ENCODE data around the gene CTXND1. TPM values are rescaled to one million over a fixed set of nuclear protein-coding genes. Genes with fewer than 3 reads are reported as not detected.
A peak's percentile ranks its signal among the peaks of the same experiment; 100 is the strongest.

The CTXND1 gene
- total RNA-seq, 1 experiment from 2014 or later: not detected

DNA sequence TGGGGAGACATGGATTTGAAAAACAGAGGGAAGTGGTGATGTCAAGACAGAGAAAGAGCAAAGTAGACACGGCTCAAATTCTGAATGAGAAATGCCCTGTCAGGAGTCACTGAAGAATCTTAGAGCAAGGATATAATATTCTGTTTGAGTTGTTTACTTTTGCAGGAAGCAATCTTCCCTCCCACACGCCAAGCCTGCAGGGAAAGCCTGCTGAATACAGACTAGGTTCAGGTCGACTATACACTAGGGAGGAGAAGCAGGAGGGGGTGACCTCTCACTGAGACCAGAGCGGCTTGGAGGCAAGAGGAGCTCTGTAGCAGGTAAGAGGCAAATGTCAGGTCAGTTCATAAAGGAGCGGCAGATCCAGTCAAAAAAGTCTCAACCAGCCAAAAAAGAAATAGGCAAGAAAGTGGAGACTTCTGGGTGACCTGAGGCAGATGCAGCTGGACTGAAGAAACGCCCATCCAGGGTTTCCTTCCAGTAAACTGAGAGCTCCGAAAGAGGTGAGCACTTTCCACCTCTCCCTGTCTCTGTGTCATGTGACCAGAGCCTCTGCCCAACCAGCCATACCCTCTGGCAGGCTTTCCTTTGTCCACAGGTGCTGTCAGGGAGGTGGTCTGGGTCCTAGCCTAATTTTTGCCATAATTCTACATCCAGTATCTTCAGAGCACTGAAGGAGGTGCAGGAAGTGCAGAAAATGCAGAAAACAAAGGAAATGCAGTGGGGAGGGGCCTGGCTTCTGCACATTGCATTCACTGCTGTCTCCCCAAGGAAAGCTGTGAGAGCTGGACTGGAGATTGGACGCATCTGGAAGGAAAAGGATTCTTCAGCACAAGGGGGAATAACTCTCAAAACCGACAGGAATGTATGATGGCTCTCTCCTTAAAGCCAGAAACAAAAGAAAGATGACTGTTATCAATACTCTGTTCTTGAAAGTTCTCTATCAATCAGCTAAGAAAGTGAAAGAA is 37.8 kb upstream of the CTXND1 start:
- no peaks in the 10 kb centered on the region for H3K79me2 ChIP-seq (ENCODE audit: insufficient read depth, low read length)
- no peaks in the 10 kb centered on the region for H4K20me1 ChIP-seq (ENCODE audit: control insufficient read depth, insufficient read depth, insufficient read length)
- Mint-ChIP-seq H3K4me3 (no peak overlapping the region), H3K27me3 (ENCODE audit: low read depth) (peaks cover 7% of the 10 kb centered on the region), H3K4me1 (peaks cover 6 to 10% of the 10 kb centered on the region in 2 experiments), H3K27ac (no peak overlapping the region), H3K36me3 (ENCODE audit: insufficient read depth in 1 of 3, low read depth in 3 of 3) (no peaks in the 10 kb centered on the region), H3K9me3 (no peaks in the 10 kb centered on the region; a peak in 1 of 5 replicates)
- no peak overlapping the region for H2BK12ac ChIP-seq (ENCODE audit: insufficient read length, low read depth, low read length)
- H3K27me3 ChIP-seq (ENCODE audit: insufficient read depth, low read length): no peaks in the 10 kb centered on the region
- H3K18ac ChIP-seq (ENCODE audit: insufficient read length, low read depth, low read length): peak overlapping the region; percentile 3
- no peak overlapping the region for H4K5ac ChIP-seq (ENCODE audit: insufficient read length, low read depth, low read length)
- H2AK5ac ChIP-seq (ENCODE audit: insufficient read length, low read length): no peak overlapping the region
- no peak overlapping the region for H4K8ac ChIP-seq (replicated peaks; ENCODE audit: insufficient read length, low read depth, low read length)
- no peak overlapping the region for H3K27ac ChIP-seq (ENCODE audit: insufficient read length, low read depth, low read length)
- no peak overlapping the region for H3K23ac ChIP-seq (ENCODE audit: insufficient read length, low read depth, low read length)
- H3K9ac ChIP-seq (ENCODE audit: extremely low read depth, insufficient read length, low read length): no peak overlapping the region
- no peaks in the 10 kb centered on the region for H3K9me3 ChIP-seq (ENCODE audit: control insufficient read depth, low read depth, low read length)
- H2BK20ac ChIP-seq (ENCODE audit: low read depth, low read length, poor library complexity, severe bottlenecking): no peak overlapping the region
- H3K14ac ChIP-seq (ENCODE audit: insufficient read depth, low read length): no peak overlapping the region
- H3K4ac ChIP-seq (ENCODE audit: low read depth, low read length): no peak overlapping the region
- H2BK15ac ChIP-seq (ENCODE audit: low read depth, low read length): no peak overlapping the region
- H2BK5ac ChIP-seq (ENCODE audit: insufficient read length, low read length): no peak overlapping the region
- TF ChIP-seq, protein P1, sequence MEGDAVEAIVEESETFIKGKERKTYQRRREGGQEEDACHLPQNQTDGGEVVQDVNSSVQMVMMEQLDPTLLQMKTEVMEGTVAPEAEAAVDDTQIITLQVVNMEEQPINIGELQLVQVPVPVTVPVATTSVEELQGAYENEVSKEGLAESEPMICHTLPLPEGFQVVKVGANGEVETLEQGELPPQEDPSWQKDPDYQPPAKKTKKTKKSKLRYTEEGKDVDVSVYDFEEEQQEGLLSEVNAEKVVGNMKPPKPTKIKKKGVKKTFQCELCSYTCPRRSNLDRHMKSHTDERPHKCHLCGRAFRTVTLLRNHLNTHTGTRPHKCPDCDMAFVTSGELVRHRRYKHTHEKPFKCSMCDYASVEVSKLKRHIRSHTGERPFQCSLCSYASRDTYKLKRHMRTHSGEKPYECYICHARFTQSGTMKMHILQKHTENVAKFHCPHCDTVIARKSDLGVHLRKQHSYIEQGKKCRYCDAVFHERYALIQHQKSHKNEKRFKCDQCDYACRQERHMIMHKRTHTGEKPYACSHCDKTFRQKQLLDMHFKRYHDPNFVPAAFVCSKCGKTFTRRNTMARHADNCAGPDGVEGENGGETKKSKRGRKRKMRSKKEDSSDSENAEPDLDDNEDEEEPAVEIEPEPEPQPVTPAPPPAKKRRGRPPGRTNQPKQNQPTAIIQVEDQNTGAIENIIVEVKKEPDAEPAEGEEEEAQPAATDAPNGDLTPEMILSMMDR (conservative IDR thresholded peaks at IDR 0.05): no peak
- H2AFZ ChIP-seq (ENCODE audit: low read length): peak overlapping the region; percentile 0
- no peak overlapping the region for H3T11ph ChIP-seq (ENCODE audit: low read length)
- no peaks in the 10 kb centered on the region for H3K79me1 ChIP-seq (ENCODE audit: insufficient read depth, low read depth, low read length, poor library complexity, severe bottlenecking)
- DNase-seq: no peak
- peaks cover 4% of the 10 kb centered on the region; the same call in 1 of the 2 replicates for H3K4me1 ChIP-seq (ENCODE audit: insufficient read depth, low read length)
- WGBS (ENCODE audit: extremely low coverage, insufficient read length, low lambda C conversion rate): no CpG with 5 or more reads among the region's 9 CpGs
- H3K4me2 ChIP-seq (ENCODE audit: insufficient read depth, insufficient read length, low read length): no peak overlapping the region
- no peak overlapping the region for H4K91ac ChIP-seq (ENCODE audit: insufficient read length, low read depth, low read length)
- H3K56ac ChIP-seq (ENCODE audit: insufficient read length, low read depth, low read length): no peak overlapping the region
- no peaks in the 10 kb centered on the region for H3K23me2 ChIP-seq (ENCODE audit: insufficient read length, low read depth, low read length, poor library complexity, severe bottlenecking)
- no peak overlapping the region for H2BK120ac ChIP-seq (ENCODE audit: low read depth, low read length, poor library complexity, severe bottlenecking)
